HepG2 (cell line): ENCODE results near the gene ATP5F1A. TPM values are rescaled to one million over a fixed set of nuclear protein-coding genes. Genes with fewer than 3 reads are reported as not detected.
A peak's percentile ranks its signal among the peaks of the same experiment; 100 is the strongest.

Experiments used
- AHR ChIP-seq: IDR thresholded peaks from 2 replicates; pipeline ENCODE4 v1.6.1; 2018; ENCODE audit warnings: missing genetic modification reagents, missing compliant biosample characterization
- CHCHD3 ChIP-seq: sonication (generic); formaldehyde crosslinking; IDR thresholded peaks from 2 replicates; pipeline ENCODE4 v1.8.0; 2022; ENCODE audit warnings: mild to moderate bottlenecking, missing genetic modification reagents, moderate library complexity
- FOXA3 ChIP-seq: IDR thresholded peaks from 2 replicates; pipeline ENCODE4 v1.6.1; 2016; ENCODE audit warnings: missing genetic modification reagents, missing compliant biosample characterization
- GABPA ChIP-seq, 2 experiments: IDR thresholded peaks; 2 replicates each; pipeline ENCODE4 v1.6.1; 2011 to 2016; ENCODE audit warnings: low read depth in 2 of 2, low read length in 1 of 2, missing biosample characterization in 1 of 2, missing genetic modification characterization in 1 of 2
- GATA4 ChIP-seq: sonication (generic); IDR thresholded peaks from 2 replicates; pipeline ENCODE4 v1.6.1; 2016; ENCODE audit warnings: antibody characterized with exemption, low read depth, borderline replicate concordance
- GMEB1 ChIP-seq: sonication (generic); formaldehyde crosslinking; IDR thresholded peaks from 2 replicates; pipeline ENCODE4 v1.5.1; 2020; ENCODE audit warnings: missing genetic modification reagents, mild to moderate bottlenecking, borderline replicate concordance
- HOXA3 ChIP-seq: sonication (generic); formaldehyde crosslinking; IDR thresholded peaks from 2 replicates; pipeline ENCODE4 v1.5.0; 2020; ENCODE audit warnings: missing genetic modification reagents
- HOXA5 ChIP-seq: sonication (generic); formaldehyde crosslinking; IDR thresholded peaks from 2 replicates; pipeline ENCODE4 v1.4.0; 2020; ENCODE audit warnings: missing genetic modification reagents
- KDM4B ChIP-seq: sonication (generic); formaldehyde crosslinking; IDR thresholded peaks from 2 replicates; pipeline ENCODE4 v1.4.0; 2020; ENCODE audit warnings: missing genetic modification reagents
- SNAI1 ChIP-seq: sonication (generic); formaldehyde crosslinking; IDR thresholded peaks from 2 replicates; pipeline ENCODE4 v1.5.0; 2020; ENCODE audit warnings: mild to moderate bottlenecking, missing genetic modification reagents, borderline replicate concordance
- ZBTB1 ChIP-seq: sonication (generic); formaldehyde crosslinking; IDR thresholded peaks from 2 replicates; pipeline ENCODE4 v1.4.0; 2020; ENCODE audit warnings: missing genetic modification reagents, borderline replicate concordance
- ZNF34 ChIP-seq: sonication (generic); formaldehyde crosslinking; IDR thresholded peaks from 2 replicates; pipeline ENCODE4 v1.4.0; 2020; ENCODE audit warnings: mild to moderate bottlenecking, missing genetic modification reagents, borderline replicate concordance
- ZNF512B ChIP-seq: sonication (generic); formaldehyde crosslinking; IDR thresholded peaks from 2 replicates; pipeline ENCODE4 v1.5.1; 2020; ENCODE audit warnings: missing genetic modification reagents, mild to moderate bottlenecking, borderline replicate concordance
- ZNF747 ChIP-seq: sonication (generic); formaldehyde crosslinking; IDR thresholded peaks from 2 replicates; pipeline ENCODE4 v1.8.1; 2023; ENCODE audit warnings: missing genetic modification reagents, mild to moderate bottlenecking, borderline replicate concordance
- ZSCAN21 ChIP-seq: sonication (generic); formaldehyde crosslinking; IDR thresholded peaks from 2 replicates; pipeline ENCODE4 v1.8.0; 2022; ENCODE audit warnings: mild to moderate bottlenecking, missing genetic modification reagents, moderate library complexity, borderline replicate concordance
- polyA plus RNA-seq, 8 experiments: library from polyadenylated mRNA; depleted of rRNA in 3 of 8; stranded (reverse) in 7 of 8; unstranded in 1 of 8; fragments of >200 nt; fragmentation: Illumina TruSeq in 4 of 8; extraction: Trizol in 4 of 8; gene quantifications; 2 replicates each; pipeline versions ENCODE4 v1.2.1 to v1.2.3, GENCODE V29; 2011 to 2016; ENCODE audit warnings: low read depth in 4 of 8, missing spikeins in 1 of 8, mixed read lengths in 1 of 8; ENCODE audit not compliant: insufficient read depth in 1 of 8
- total RNA-seq, 5 experiments: library from RNA; depleted of rRNA; stranded (reverse); fragments of >200 nt; fragmentation: Illumina TruSeq; extraction: Trizol; gene quantifications; 2 replicates each; pipeline ENCODE4 v1.2.3, GENCODE V29; 2016; ENCODE audit warnings: low read depth in 1 of 5
- TF ChIP-seq, protein P1 (sequence below): IDR thresholded peaks from 2 replicates; pipeline ENCODE4 v1.6.1; 2012; ENCODE audit warnings: low read depth, low read length, improper control_type of control experiment
- TF ChIP-seq, protein P2 (sequence below): sonication (generic); formaldehyde crosslinking; IDR thresholded peaks from 2 replicates; pipeline ENCODE4 v1.4.0; 2020; ENCODE audit warnings: missing genetic modification reagents, borderline replicate concordance
- TF ChIP-seq, protein P3 (sequence below): fragments of 450-650 bp; IDR thresholded peaks from 2 replicates; pipeline ENCODE4 v1.6.1; 2017

The ATP5F1A gene
- total and polyA plus RNA-seq, 2 of the 13 experiments (the other 11 are each of a cell fraction or from before 2014, with no cell fraction given), result 459 to 922 TPM

- TF ChIP-seq, protein P1, sequence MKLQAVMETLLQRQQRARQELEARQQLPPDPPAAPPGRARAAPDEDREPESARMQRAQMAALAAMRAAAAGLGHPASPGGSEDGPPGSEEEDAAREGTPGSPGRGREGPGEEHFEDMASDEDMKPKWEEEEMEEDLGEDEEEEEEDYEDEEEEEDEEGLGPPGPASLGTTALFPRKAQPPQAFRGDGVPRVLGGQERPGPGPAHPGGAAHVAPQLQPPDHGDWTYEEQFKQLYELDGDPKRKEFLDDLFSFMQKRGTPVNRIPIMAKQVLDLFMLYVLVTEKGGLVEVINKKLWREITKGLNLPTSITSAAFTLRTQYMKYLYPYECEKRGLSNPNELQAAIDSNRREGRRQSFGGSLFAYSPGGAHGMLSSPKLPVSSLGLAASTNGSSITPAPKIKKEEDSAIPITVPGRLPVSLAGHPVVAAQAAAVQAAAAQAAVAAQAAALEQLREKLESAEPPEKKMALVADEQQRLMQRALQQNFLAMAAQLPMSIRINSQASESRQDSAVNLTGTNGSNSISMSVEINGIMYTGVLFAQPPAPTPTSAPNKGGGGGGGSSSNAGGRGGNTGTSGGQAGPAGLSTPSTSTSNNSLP, result peak; percentile 58; the same call in 1 of the 2 replicates
- TF ChIP-seq KDM4B (no peak), ZNF512B (CRISPR knock-in tag) (no peak), GABPA (IDR thresholded peaks at IDR 0.05; ENCODE audit: low read depth, low read length) (no peak), GABPA (CRISPR knock-in tag; IDR thresholded peaks at IDR 0.05; ENCODE audit: low read depth) (no peak; the same call in 1 of the 2 replicates), AHR (CRISPR knock-in tag) (no peak), CHCHD3 (CRISPR knock-in tag) (no peak), SNAI1 (CRISPR knock-in tag) (no peak), FOXA3 (CRISPR knock-in tag) (peak; percentile 79), HOXA5 (CRISPR knock-in tag) (0 out of 2 replicates have a peak, but pooled peaks have one; percentile 25), GATA4 (peak; percentile 86), GMEB1 (no peak), ZBTB1 (CRISPR knock-in tag) (no peak), HOXA3 (peak; percentile 47; the same call in 1 of the 2 replicates), ZNF34 (CRISPR knock-in tag) (no peak), ZSCAN21 (no peak), ZNF747 (CRISPR knock-in tag) (no peak)
- TF ChIP-seq, protein P2, sequence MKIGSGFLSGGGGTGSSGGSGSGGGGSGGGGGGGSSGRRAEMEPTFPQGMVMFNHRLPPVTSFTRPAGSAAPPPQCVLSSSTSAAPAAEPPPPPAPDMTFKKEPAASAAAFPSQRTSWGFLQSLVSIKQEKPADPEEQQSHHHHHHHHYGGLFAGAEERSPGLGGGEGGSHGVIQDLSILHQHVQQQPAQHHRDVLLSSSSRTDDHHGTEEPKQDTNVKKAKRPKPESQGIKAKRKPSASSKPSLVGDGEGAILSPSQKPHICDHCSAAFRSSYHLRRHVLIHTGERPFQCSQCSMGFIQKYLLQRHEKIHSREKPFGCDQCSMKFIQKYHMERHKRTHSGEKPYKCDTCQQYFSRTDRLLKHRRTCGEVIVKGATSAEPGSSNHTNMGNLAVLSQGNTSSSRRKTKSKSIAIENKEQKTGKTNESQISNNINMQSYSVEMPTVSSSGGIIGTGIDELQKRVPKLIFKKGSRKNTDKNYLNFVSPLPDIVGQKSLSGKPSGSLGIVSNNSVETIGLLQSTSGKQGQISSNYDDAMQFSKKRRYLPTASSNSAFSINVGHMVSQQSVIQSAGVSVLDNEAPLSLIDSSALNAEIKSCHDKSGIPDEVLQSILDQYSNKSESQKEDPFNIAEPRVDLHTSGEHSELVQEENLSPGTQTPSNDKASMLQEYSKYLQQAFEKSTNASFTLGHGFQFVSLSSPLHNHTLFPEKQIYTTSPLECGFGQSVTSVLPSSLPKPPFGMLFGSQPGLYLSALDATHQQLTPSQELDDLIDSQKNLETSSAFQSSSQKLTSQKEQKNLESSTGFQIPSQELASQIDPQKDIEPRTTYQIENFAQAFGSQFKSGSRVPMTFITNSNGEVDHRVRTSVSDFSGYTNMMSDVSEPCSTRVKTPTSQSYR (CRISPR knock-in tag), result no peak
- TF ChIP-seq, protein P3, sequence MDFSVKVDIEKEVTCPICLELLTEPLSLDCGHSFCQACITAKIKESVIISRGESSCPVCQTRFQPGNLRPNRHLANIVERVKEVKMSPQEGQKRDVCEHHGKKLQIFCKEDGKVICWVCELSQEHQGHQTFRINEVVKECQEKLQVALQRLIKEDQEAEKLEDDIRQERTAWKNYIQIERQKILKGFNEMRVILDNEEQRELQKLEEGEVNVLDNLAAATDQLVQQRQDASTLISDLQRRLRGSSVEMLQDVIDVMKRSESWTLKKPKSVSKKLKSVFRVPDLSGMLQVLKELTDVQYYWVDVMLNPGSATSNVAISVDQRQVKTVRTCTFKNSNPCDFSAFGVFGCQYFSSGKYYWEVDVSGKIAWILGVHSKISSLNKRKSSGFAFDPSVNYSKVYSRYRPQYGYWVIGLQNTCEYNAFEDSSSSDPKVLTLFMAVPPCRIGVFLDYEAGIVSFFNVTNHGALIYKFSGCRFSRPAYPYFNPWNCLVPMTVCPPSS, result no peak
Measured at GRCh38 chr18:46051731-46052461, 46.2 kb downstream of the ATP5F1A start (continued).
